ENCODE results near the gene OSBPL6.
"Not testable (repeated sequence)": the region's sequence is repeated elsewhere in the genome, so short reads cannot be mapped to it uniquely, and the experiment has no call there.

The OSBPL6 gene

DNA sequence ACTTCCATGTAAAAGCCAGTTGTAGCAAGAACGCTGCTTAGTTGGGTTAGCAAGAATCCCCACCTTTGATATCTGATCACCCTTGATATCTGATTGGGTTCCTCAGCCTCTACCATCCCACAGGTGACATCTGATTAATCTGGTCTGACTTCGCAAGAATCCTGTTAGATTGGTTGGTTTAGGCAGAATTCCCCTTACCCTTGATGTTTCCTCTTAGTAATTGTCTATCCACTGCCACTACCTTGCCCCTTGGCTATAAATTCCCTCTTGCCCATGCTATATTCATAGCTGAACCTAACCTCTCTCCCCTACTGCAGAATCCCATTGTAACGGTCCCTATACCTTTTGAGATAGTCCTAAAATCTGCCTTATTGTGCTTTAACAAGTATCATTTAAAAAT is 223.6 kb downstream of the OSBPL6 start:
- Mint-ChIP-seq H3K4me1 (peaks cover 56% of the 10 kb centered on the region), H3K27ac (no peak overlapping the region), H3K36me3 (ENCODE audit: low read depth) (peaks cover 41% of the 10 kb centered on the region), H3K9me3 (no peaks in the 10 kb centered on the region), H3K27me3 (ENCODE audit: low read depth, poor library complexity) (no peaks in the 10 kb centered on the region), H3K4me3 (no peak overlapping the region)
- TF ChIP-seq, protein P1, sequence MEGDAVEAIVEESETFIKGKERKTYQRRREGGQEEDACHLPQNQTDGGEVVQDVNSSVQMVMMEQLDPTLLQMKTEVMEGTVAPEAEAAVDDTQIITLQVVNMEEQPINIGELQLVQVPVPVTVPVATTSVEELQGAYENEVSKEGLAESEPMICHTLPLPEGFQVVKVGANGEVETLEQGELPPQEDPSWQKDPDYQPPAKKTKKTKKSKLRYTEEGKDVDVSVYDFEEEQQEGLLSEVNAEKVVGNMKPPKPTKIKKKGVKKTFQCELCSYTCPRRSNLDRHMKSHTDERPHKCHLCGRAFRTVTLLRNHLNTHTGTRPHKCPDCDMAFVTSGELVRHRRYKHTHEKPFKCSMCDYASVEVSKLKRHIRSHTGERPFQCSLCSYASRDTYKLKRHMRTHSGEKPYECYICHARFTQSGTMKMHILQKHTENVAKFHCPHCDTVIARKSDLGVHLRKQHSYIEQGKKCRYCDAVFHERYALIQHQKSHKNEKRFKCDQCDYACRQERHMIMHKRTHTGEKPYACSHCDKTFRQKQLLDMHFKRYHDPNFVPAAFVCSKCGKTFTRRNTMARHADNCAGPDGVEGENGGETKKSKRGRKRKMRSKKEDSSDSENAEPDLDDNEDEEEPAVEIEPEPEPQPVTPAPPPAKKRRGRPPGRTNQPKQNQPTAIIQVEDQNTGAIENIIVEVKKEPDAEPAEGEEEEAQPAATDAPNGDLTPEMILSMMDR (IDR thresholded peaks at IDR 0.05) = no peak
- DNase-seq = no peak

DNA sequence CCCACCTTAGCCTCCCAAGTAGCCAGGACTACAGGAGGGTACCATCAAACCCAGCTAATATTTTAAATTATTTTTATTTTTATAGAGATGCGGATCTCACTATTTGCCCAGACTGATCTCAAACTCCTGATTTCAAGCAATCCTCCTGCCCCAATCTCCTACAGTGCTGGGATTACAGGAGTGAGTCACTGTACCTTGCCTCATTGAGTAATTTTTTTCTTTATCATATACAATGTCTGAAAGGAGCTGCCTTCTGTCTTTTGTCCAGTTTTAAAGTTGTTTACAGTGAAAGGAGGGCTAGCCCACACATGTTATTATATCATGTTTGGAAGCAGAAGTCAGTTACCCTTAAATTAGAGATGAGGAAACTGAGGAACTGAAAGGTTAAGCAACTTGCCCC is 224.1 kb downstream of the OSBPL6 start:
- Mint-ChIP-seq H3K27ac (no peak overlapping the region), H3K27me3 (ENCODE audit: low read depth, poor library complexity) (no peaks in the 10 kb centered on the region), H3K36me3 (ENCODE audit: low read depth) (peaks cover 47% of the 10 kb centered on the region), H3K4me1 (peaks cover 53% of the 10 kb centered on the region), H3K4me3 (no peak overlapping the region), H3K9me3 (peaks cover under 1% of the 10 kb centered on the region)
- DNase-seq = no peak
- TF ChIP-seq, protein P1 (IDR thresholded peaks at IDR 0.05) = no peak

DNA sequence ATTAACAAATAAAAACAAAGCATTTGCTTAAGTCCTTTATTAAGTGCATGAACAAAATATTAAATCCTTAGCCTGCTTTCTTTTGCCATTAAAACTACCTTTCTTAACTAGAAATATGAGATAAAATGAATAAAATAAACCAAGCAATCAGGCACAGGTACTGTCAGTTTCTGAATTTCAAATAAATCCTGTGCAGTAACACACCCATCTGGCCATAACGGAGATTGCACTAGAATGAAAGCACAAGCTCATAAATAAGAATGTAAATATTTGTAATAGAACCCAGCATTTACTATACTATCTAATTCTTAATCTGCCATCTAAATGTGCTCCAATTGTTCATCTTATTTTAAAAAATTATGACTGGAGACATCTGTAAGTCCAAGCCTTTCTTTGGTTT is 224.8 kb downstream of the OSBPL6 start:
- no peak for DNase-seq
- H3K4me3 Mint-ChIP-seq = no peak overlapping the region
- peaks cover 48% of the 10 kb centered on the region for H3K4me1 Mint-ChIP-seq
- no peak overlapping the region for H3K27ac Mint-ChIP-seq
- TF ChIP-seq, protein P1 (IDR thresholded peaks at IDR 0.05) = no peak
- peaks cover 6% of the 10 kb centered on the region for H3K9me3 Mint-ChIP-seq
- no peaks in the 10 kb centered on the region for H3K27me3 Mint-ChIP-seq (ENCODE audit: low read depth, poor library complexity)
- H3K36me3 Mint-ChIP-seq (ENCODE audit: low read depth) = peaks cover 53% of the 10 kb centered on the region

DNA sequence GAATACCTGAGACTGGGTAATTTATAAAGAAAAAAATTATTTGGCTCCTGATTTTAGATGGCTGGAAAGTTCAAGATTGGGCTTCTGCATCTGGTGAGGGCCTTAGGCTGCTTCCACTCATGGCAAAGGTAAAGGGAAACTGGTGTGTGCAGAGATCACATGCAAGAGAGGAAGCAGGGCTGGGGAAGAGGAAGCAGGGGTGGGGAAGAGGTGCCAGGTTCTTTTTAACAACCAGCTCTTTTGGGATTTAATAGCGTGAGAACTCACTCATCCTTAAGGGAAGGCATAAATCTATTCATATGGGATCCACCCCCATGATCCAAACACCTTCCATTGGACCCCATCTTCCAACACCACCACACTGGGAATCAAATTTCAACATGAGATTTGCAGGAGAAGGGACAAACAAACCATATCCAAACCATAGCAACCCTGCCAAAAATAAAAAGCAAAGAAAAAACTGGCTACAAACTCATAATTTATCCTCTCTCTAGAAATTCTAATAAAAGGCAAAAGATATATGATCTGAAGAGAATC is 226.2 kb downstream of the OSBPL6 start:
- H3K4me1 Mint-ChIP-seq = peaks cover 34% of the 10 kb centered on the region
- H3K4me3 Mint-ChIP-seq = peak overlapping the region; percentile 21
- H3K27ac Mint-ChIP-seq = peak overlapping the region; percentile 57
- peaks cover 20% of the 10 kb centered on the region for H3K9me3 Mint-ChIP-seq
- DNase-seq = no peak
- TF ChIP-seq, protein P1 (IDR thresholded peaks at IDR 0.05) = no peak
- H3K36me3 Mint-ChIP-seq (ENCODE audit: low read depth) = peaks cover 68% of the 10 kb centered on the region
- no peaks in the 10 kb centered on the region for H3K27me3 Mint-ChIP-seq (ENCODE audit: low read depth, poor library complexity)

DNA sequence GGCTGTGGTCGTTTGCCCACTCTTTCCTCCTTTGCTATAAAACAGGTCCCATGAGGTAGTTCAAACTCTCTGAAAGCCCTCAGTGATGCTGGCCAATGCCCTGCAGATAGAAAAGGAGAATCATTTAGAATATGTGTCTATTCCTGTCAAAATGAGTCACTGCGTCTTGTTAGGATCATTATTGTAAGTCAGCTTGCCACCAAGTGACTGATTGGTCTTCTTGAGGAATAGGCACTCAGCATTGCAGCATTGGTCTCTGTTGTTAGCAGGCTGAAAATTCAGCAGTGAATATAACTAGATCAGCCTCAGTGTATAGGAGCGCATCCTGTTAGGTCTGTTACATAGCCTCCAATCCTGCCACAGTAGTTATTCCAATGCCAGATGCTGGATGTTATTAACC is 227.8 kb downstream of the OSBPL6 start:
- peaks cover 78% of the 10 kb centered on the region for H3K36me3 Mint-ChIP-seq (ENCODE audit: low read depth)
- H3K4me3 Mint-ChIP-seq = no peak overlapping the region
- no peaks in the 10 kb centered on the region for H3K27me3 Mint-ChIP-seq (ENCODE audit: low read depth, poor library complexity)
- no peak overlapping the region for H3K27ac Mint-ChIP-seq
- TF ChIP-seq, protein P1 (IDR thresholded peaks at IDR 0.05) = no peak
- H3K9me3 Mint-ChIP-seq = peaks cover 34% of the 10 kb centered on the region
- DNase-seq = no peak
- H3K4me1 Mint-ChIP-seq = peaks cover 21% of the 10 kb centered on the region

DNA sequence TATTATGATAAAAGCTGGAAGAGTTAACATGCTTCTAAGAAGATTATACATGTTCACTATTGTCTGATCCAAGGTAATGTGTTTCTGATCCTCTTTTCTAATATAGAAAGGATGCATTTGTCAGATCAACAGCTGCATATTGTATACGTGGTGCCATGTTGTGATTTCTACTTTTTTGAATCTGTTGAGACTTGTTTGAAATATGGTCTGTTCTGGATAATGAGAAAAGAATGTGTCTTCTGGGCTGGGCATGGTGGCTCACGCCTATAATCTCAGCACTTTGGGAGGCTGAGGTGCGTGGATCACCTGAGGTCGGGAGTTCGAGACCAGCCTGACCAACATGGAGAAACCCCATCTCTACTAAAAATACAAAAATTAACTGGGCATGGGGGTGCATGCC is 229.4 kb downstream of the OSBPL6 start:
- not testable (repeated sequence) for DNase-seq; H3K4me3 Mint-ChIP-seq; H3K27ac Mint-ChIP-seq; H3K27me3 Mint-ChIP-seq (ENCODE audit: low read depth, poor library complexity)
- Mint-ChIP-seq H3K36me3 (ENCODE audit: low read depth) (peaks cover 94% of the 10 kb centered on the region), H3K4me1 (peaks cover 21% of the 10 kb centered on the region), H3K9me3 (peaks cover 35% of the 10 kb centered on the region)
